ENCODE measurements around the gene HYDIN. TPM values are rescaled to one million over a fixed set of nuclear protein-coding genes. Genes with fewer than 3 reads are reported as not detected.
"Not testable (repeated sequence)": the region's sequence is repeated elsewhere in the genome, so short reads cannot be mapped to it uniquely, and the experiment has no call there.

Gene HYDIN
- polyA plus RNA-seq, 1 of the 3 experiments (the other 2 are of a cell fraction): 0.33 TPM

DNA sequence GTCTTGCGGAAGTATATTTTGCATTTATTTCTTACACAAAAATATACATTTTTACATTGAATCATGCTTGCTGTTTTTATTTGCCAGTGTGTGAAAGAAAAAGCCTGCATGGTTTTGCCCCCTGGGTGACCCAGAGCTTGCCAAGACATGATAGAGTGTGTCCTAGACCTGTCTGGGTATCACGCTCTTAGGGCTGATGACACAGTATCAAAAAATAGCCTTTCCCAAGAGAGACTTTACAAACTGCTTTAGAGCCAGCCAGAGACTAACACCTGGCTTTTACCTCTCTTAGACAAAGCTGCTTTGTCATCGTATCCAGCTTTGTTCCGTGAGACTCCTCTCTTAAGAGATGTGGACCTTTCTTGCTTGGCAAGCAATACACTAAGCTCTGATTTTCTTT is 160.7 kb downstream of the HYDIN start:
- H4K20me1 ChIP-seq (ENCODE audit: insufficient read depth); H2AFZ ChIP-seq (ENCODE audit: low read depth); H3K4me2 ChIP-seq; H3K9me2 ChIP-seq; H3K9me3 ChIP-seq; H3K79me2 ChIP-seq (ENCODE audit: insufficient read depth); H3K27me3 ChIP-seq (ENCODE audit: insufficient read depth); POLR2A ChIA-PET; DNase-seq; H3K4me3 ChIP-seq (ENCODE audit: low read depth in 2 of 2, low read length in 1 of 2); H3F3A ChIP-seq (replicated peaks; ENCODE audit: insufficient read depth); H3K4me1 ChIP-seq (ENCODE audit: control insufficient read depth in 1 of 2, insufficient read depth in 2 of 2, low read depth in 1 of 2, low read length in 1 of 2); H3K9ac ChIP-seq; H3K27ac ChIP-seq (ENCODE audit: low read depth in 2 of 2, low read length in 1 of 2); CTCF ChIA-PET; H3K36me3 ChIP-seq (replicated peaks in 1 of 2; ENCODE audit: control insufficient read depth in 1 of 2, insufficient read depth in 2 of 2, low read length in 1 of 2): not testable (repeated sequence)
- WGBS (ENCODE audit: low lambda C conversion rate): 65% methylated on average over 4 of the region's 4 CpGs

DNA sequence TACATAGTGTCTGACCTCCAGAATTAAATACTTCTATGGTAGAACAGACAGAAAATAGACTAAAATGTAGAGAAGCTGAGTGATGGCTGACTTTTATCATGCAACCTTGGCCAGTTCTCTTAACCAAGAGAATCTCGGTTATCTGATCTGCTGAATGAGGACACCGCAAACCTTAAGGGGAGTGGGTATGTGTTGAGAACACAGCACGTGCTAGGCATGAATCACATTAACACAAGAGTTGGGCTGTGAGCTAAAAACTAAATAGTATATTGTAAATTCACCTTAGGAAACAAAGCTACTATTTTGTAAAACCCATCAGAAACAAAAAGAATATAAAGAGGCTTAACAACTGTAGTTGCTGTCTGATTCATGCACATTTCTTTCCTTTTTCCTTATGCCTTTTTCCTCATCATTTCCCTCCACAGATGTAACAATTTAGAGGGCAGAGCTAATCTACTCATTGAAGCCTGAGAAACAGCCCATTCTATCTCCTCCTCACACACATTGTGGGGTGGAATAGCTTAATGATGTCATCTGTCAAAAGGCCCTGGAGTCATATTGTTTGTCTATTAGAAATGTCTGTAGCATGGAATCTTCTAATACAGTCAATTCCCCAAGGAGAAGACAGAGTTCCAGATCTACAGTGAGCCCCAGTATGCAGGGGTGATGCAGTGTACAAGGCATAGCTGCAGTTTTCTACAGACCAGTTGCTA is 176.5 kb downstream of the HYDIN start:
- POLR2A ChIA-PET; H3K36me3 ChIP-seq (replicated peaks in 1 of 2; ENCODE audit: control insufficient read depth in 1 of 2, insufficient read depth in 2 of 2, low read length in 1 of 2); CTCF ChIA-PET; H2AFZ ChIP-seq (ENCODE audit: low read depth); H3F3A ChIP-seq (replicated peaks; ENCODE audit: insufficient read depth); DNase-seq; H3K4me1 ChIP-seq (ENCODE audit: control insufficient read depth in 1 of 2, insufficient read depth in 2 of 2, low read depth in 1 of 2, low read length in 1 of 2); H3K27me3 ChIP-seq (ENCODE audit: insufficient read depth); H3K27ac ChIP-seq (ENCODE audit: low read depth in 2 of 2, low read length in 1 of 2); H4K20me1 ChIP-seq (ENCODE audit: insufficient read depth); H3K4me2 ChIP-seq; H3K9me2 ChIP-seq; H3K9ac ChIP-seq; H3K79me2 ChIP-seq (ENCODE audit: insufficient read depth); H3K4me3 ChIP-seq (ENCODE audit: low read depth in 2 of 2, low read length in 1 of 2); H3K9me3 ChIP-seq: not testable (repeated sequence)
- 22% methylated on average over 3 of the region's 3 CpGs for WGBS (ENCODE audit: low lambda C conversion rate)

DNA sequence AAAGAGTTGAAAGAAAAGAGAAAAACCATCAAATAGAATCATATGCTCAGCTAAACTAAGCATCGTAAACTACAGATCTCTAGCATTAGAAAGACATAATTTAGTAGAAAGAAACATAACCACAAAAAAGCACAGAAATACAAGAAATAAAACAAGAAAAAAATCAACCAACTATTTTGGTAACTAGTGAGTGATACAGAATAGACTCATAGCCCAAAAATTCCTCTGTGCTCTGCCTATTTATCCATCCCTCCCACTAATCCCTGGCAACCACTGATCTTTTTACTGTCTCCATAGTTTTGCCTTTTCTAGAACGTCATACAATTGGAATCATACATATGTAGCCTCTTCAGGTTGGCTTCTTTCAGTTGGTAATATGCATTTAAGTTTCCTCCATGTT is 180.2 kb downstream of the HYDIN start:
- POLR2A ChIA-PET; H3K79me2 ChIP-seq (ENCODE audit: insufficient read depth); H3K27me3 ChIP-seq (ENCODE audit: insufficient read depth); H3K27ac ChIP-seq (ENCODE audit: low read depth in 2 of 2, low read length in 1 of 2); CTCF ChIA-PET; H3K9me3 ChIP-seq; H3K9ac ChIP-seq; H3K9me2 ChIP-seq; H3K4me3 ChIP-seq (ENCODE audit: low read depth in 2 of 2, low read length in 1 of 2); H3F3A ChIP-seq (replicated peaks; ENCODE audit: insufficient read depth); DNase-seq; H2AFZ ChIP-seq (ENCODE audit: low read depth); H3K4me1 ChIP-seq (ENCODE audit: control insufficient read depth in 1 of 2, insufficient read depth in 2 of 2, low read depth in 1 of 2, low read length in 1 of 2); H3K36me3 ChIP-seq (replicated peaks in 1 of 2; ENCODE audit: control insufficient read depth in 1 of 2, insufficient read depth in 2 of 2, low read length in 1 of 2); H4K20me1 ChIP-seq (ENCODE audit: insufficient read depth); H3K4me2 ChIP-seq: not testable (repeated sequence)
- WGBS (ENCODE audit: low lambda C conversion rate): 45% methylated on average over 2 of the region's 2 CpGs

DNA sequence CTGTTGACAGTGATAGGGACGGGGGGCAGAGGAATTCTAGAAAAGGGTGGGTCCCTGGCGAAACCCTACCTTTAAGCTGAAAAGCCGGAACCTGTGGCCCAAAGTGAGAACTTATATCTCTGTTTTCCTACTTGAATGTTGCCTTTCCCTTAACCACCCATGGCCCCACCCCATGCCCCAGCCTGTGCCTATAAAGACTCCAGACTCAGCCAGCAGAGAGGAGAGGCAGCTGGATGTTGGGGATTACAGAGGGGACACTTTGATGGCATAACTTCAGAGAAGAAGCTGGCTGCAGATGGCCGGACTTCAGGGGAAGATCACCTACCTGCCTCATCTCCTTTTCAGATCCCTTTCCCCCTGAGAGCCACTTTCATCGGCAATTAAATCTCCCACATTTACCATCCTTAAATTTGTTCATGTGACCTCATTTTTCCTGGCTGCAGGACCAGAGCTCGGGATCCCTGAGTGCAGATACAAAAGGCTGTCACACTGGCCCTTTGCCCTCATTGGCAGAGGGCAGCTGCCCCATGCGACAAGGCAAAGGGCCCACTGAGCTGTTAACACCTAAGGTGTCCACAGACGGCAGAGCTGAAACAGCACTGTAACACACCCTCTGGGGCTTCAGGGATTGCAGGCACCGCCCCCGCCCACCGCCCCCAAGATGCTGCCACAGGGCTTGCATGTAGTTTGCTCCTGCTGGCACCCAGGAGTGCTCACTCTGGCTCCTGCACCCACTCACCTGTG is 191.0 kb downstream of the HYDIN start:
- 33% methylated on average over 8 of the region's 11 CpGs for WGBS (ENCODE audit: low lambda C conversion rate)
- H3F3A ChIP-seq (replicated peaks; ENCODE audit: insufficient read depth); H3K4me1 ChIP-seq (ENCODE audit: control insufficient read depth in 1 of 2, insufficient read depth in 2 of 2, low read depth in 1 of 2, low read length in 1 of 2); H3K36me3 ChIP-seq (replicated peaks in 1 of 2; ENCODE audit: control insufficient read depth in 1 of 2, insufficient read depth in 2 of 2, low read length in 1 of 2); H3K4me2 ChIP-seq; H3K9me3 ChIP-seq; POLR2A ChIA-PET; DNase-seq; H3K27me3 ChIP-seq (ENCODE audit: insufficient read depth); H4K20me1 ChIP-seq (ENCODE audit: insufficient read depth); H3K9ac ChIP-seq; H2AFZ ChIP-seq (ENCODE audit: low read depth); CTCF ChIA-PET; H3K79me2 ChIP-seq (ENCODE audit: insufficient read depth); H3K4me3 ChIP-seq (ENCODE audit: low read depth in 2 of 2, low read length in 1 of 2); H3K9me2 ChIP-seq; H3K27ac ChIP-seq (ENCODE audit: low read depth in 2 of 2, low read length in 1 of 2): not testable (repeated sequence)

DNA sequence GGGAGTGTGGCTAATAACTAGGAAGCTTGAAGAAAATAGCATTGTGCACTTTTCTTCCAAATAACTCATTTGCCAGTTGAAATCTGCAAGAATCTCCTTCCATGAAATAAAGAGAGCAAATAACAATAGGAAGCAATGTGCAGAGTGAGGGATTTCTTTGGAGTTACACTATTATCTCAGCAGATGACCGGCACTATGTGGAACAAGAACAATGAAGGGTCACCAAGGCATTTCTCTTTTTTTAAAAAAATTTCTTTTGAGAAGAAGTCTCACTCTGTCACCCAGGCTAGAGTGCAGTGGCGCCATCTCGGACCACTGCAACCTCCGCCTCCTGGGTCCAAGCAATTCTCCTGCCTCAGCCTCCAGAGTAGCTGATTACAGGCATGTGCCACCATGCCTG is 192.1 kb downstream of the HYDIN start:
- POLR2A ChIA-PET; H3K27ac ChIP-seq (ENCODE audit: low read depth in 2 of 2, low read length in 1 of 2); H3K27me3 ChIP-seq (ENCODE audit: insufficient read depth); H3F3A ChIP-seq (replicated peaks; ENCODE audit: insufficient read depth); H3K9me2 ChIP-seq; H3K4me1 ChIP-seq (ENCODE audit: control insufficient read depth in 1 of 2, insufficient read depth in 2 of 2, low read depth in 1 of 2, low read length in 1 of 2); H4K20me1 ChIP-seq (ENCODE audit: insufficient read depth); H3K36me3 ChIP-seq (replicated peaks in 1 of 2; ENCODE audit: control insufficient read depth in 1 of 2, insufficient read depth in 2 of 2, low read length in 1 of 2); DNase-seq; H3K4me3 ChIP-seq (ENCODE audit: low read depth in 2 of 2, low read length in 1 of 2); H3K9me3 ChIP-seq; H3K4me2 ChIP-seq; H3K9ac ChIP-seq; H2AFZ ChIP-seq (ENCODE audit: low read depth); H3K79me2 ChIP-seq (ENCODE audit: insufficient read depth); CTCF ChIA-PET: not testable (repeated sequence)
- WGBS (ENCODE audit: low lambda C conversion rate): 63% methylated on average over 4 of the region's 4 CpGs

DNA sequence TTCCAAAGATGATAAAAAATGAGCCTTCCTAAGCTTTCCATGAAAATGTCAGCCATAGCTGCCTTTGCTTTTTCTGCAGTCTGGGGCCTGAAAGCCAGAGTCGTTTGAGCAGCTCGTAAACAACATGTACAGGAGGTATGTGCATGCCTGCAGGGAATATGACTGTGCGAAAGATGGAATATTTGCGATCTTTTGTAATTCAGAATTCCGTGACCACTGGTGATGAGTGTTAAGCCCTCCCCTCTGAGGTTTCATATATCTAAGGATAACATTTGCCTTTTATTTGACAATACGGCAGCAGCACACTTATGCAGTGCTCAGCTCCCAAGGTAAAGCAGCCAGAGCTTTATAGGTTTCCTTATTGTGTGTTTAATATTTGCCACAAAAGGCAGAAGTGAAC is 192.5 kb downstream of the HYDIN start:
- H3K9ac ChIP-seq; H3K4me1 ChIP-seq (ENCODE audit: control insufficient read depth in 1 of 2, insufficient read depth in 2 of 2, low read depth in 1 of 2, low read length in 1 of 2); H2AFZ ChIP-seq (ENCODE audit: low read depth); POLR2A ChIA-PET; H3K27ac ChIP-seq (ENCODE audit: low read depth in 2 of 2, low read length in 1 of 2); H3K9me2 ChIP-seq; H3K4me3 ChIP-seq (ENCODE audit: low read depth in 2 of 2, low read length in 1 of 2); H3K27me3 ChIP-seq (ENCODE audit: insufficient read depth); H3K79me2 ChIP-seq (ENCODE audit: insufficient read depth); H4K20me1 ChIP-seq (ENCODE audit: insufficient read depth); H3K36me3 ChIP-seq (replicated peaks in 1 of 2; ENCODE audit: control insufficient read depth in 1 of 2, insufficient read depth in 2 of 2, low read length in 1 of 2); H3K9me3 ChIP-seq; H3K4me2 ChIP-seq; CTCF ChIA-PET; H3F3A ChIP-seq (replicated peaks; ENCODE audit: insufficient read depth); DNase-seq: not testable (repeated sequence)
- WGBS (ENCODE audit: low lambda C conversion rate): 57% methylated on average over 6 of the region's 6 CpGs
